ENCODE measurements around the gene PTPN4. TPM values are rescaled to one million over a fixed set of nuclear protein-coding genes. Genes with fewer than 3 reads are reported as not detected.
A peak's percentile ranks its signal among the peaks of the same experiment; 100 is the strongest.

The PTPN4 gene
- total and polyA plus RNA-seq, 10 of the 15 experiments (the other 5 are each of a cell fraction or from before 2014, with no cell fraction given): 5.0 to 29.7 (median 23.7) TPM

DNA sequence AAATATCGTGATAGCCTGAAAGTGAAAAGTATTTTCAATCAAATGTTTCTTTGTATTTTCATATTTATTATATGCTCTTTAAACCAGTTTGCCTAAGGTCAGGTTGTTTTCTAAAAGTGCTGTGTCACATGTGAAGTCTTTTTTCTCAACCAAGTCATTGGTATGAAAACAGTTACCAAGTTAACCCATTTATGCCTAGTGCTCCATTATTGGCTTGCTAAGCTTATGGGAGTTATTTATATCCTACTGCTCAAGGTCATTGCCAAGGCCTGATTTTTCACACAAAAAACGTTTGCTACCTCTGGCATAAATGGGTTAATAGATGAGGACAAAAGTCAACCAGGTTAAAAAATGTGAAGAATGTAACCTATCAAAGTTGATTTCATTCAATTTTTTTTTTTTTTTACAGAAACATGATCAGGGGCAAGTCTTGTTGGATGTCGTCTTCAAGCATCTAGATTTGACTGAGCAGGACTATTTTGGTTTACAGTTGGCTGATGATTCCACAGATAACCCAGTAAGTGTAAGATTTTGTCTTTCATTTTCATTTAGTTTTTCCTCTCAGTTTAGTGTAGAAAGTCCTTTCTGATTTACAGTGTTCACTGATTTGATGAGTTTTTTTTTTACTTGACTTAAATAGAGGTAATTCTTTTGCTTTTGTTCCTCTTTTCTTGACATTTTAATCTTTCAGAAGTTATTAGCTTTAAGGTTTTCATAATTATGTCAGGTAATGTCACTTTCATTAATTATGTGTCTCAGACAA is 102.6 kb downstream of the PTPN4 start (continued):
- TF ChIP-seq EP300 (IDR thresholded peaks at IDR 0.05; ENCODE audit: borderline replicate concordance in 1 of 2, control insufficient read depth in 1 of 2, low read depth in 2 of 2, low read length in 2 of 2) (peak in 1 of 2 experiments; percentile 29; a peak in 1 of 4 replicates), MTA3 (IDR thresholded peaks at IDR 0.05; ENCODE audit: borderline replicate concordance, low read length) (no peak)
- TF ChIP-seq, protein P1, sequence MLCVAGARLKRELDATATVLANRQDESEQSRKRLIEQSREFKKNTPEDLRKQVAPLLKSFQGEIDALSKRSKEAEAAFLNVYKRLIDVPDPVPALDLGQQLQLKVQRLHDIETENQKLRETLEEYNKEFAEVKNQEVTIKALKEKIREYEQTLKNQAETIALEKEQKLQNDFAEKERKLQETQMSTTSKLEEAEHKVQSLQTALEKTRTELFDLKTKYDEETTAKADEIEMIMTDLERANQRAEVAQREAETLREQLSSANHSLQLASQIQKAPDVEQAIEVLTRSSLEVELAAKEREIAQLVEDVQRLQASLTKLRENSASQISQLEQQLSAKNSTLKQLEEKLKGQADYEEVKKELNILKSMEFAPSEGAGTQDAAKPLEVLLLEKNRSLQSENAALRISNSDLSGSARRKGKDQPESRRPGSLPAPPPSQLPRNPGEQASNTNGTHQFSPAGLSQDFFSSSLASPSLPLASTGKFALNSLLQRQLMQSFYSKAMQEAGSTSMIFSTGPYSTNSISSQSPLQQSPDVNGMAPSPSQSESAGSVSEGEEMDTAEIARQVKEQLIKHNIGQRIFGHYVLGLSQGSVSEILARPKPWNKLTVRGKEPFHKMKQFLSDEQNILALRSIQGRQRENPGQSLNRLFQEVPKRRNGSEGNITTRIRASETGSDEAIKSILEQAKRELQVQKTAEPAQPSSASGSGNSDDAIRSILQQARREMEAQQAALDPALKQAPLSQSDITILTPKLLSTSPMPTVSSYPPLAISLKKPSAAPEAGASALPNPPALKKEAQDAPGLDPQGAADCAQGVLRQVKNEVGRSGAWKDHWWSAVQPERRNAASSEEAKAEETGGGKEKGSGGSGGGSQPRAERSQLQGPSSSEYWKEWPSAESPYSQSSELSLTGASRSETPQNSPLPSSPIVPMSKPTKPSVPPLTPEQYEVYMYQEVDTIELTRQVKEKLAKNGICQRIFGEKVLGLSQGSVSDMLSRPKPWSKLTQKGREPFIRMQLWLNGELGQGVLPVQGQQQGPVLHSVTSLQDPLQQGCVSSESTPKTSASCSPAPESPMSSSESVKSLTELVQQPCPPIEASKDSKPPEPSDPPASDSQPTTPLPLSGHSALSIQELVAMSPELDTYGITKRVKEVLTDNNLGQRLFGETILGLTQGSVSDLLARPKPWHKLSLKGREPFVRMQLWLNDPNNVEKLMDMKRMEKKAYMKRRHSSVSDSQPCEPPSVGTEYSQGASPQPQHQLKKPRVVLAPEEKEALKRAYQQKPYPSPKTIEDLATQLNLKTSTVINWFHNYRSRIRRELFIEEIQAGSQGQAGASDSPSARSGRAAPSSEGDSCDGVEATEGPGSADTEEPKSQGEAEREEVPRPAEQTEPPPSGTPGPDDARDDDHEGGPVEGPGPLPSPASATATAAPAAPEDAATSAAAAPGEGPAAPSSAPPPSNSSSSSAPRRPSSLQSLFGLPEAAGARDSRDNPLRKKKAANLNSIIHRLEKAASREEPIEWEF (IDR thresholded peaks at IDR 0.05; ENCODE audit: insufficient replicate concordance, low read depth, low read length): no peak

DNA sequence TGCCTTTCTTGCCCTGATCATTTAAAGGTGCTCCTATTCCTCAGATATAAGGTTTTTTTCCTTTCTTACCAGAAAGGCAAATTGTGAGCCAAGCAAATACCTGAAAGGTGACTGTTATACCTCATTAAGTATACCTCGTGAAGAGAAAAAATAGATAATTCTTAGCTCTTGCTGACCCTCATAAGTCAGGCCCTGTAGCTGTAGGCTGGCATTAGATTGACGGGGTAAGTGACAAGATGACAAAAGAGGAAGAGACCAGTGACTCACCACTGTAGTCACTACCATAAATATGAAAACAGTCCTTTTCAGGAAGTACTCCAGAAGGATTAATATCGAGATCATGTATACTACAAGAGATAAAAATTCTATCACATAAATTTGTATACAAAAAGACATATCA is 104.6 kb downstream of the PTPN4 start:
- H4K20me1 ChIP-seq (ENCODE audit: control insufficient read depth, insufficient read depth): no peaks in the 10 kb centered on the region
- H3K9me3 ChIP-seq (replicated peaks; ENCODE audit: control insufficient read depth, insufficient read depth, low read length): no peaks in the 10 kb centered on the region; the same call in 2 of the 3 replicates
- H3K79me2 ChIP-seq (ENCODE audit: control insufficient read depth, insufficient read depth, low read length): no peaks in the 10 kb centered on the region; the same call in none of the 2 replicates
- no peaks in the 10 kb centered on the region for H3K27me3 ChIP-seq (replicated peaks in 1 of 2; ENCODE audit: control insufficient read depth in 2 of 2, insufficient read depth in 2 of 2, low read length in 1 of 2)
- WGBS (ENCODE audit: insufficient coverage, insufficient replicate concordance, low lambda C conversion rate, missing lambda C conversion rate): 29% methylated on average over 3 of the region's 3 CpGs
- no peak overlapping the region; the same call in 1 of the 2 replicates for H2AFZ ChIP-seq (ENCODE audit: control insufficient read depth, low read depth, low read length)
- ATAC-seq (peak; percentile 75), DNase-seq (ENCODE audit: low read depth, low spot score) (no peak), FAIRE-seq (no peak)
- in situ Hi-C loops (cut with MboI) (no loop called here), intact Hi-C loops (cut with micrococcal nuclease; ENCODE audit: unreplicated experiment) (loop anchor here (10.0 kb wide), 1 partner anchor 150 kb away; the partner anchor contains the start of gene EPB41L5)
- H3K27ac ChIP-seq (ENCODE audit: control insufficient read depth, insufficient read depth): no peak overlapping the region
- ChIA-PET SMC1A (ENCODE audit: uncharacterized antibody, unreplicated experiment) (interaction anchor here (1.0 to 3.3 kb wide), 5 partner anchors 11 to 166 kb away, joined by 3 to 17 read pairs (median 3); no protein-coding TSS in a partner anchor), POLR2A (no interaction called here), CTCF (interaction anchor here (1.5 to 3.0 kb wide), 2 partner anchors 310 to 449 kb away, joined by 4 to 7 read pairs; no protein-coding TSS in a partner anchor), RAD21 (ENCODE audit: unreplicated experiment) (no interaction called here)
- H3K4me2 ChIP-seq (ENCODE audit: control insufficient read depth, insufficient read depth): no peak overlapping the region
- peaks cover 22% of the 10 kb centered on the region; the same call in 1 of the 2 replicates for H3K4me1 ChIP-seq (ENCODE audit: control insufficient read depth, insufficient read depth, low read length)
- no TSS peak for BruUV-seq (replicated peaks)
- H3K36me3 ChIP-seq (ENCODE audit: control insufficient read depth in 2 of 2, insufficient read depth in 2 of 2, low read length in 1 of 2): no peaks in the 10 kb centered on the region
- H3K4me3 ChIP-seq: no peak overlapping the region
- H3K9ac ChIP-seq (ENCODE audit: control insufficient read depth, insufficient read depth, low read length): no peak overlapping the region
- TF ChIP-seq, protein P2, sequence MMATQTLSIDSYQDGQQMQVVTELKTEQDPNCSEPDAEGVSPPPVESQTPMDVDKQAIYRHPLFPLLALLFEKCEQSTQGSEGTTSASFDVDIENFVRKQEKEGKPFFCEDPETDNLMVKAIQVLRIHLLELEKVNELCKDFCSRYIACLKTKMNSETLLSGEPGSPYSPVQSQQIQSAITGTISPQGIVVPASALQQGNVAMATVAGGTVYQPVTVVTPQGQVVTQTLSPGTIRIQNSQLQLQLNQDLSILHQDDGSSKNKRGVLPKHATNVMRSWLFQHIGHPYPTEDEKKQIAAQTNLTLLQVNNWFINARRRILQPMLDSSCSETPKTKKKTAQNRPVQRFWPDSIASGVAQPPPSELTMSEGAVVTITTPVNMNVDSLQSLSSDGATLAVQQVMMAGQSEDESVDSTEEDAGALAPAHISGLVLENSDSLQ (IDR thresholded peaks at IDR 0.05): peak; percentile 64
- TF ChIP-seq CREB1 (IDR thresholded peaks at IDR 0.05; ENCODE audit: low read depth) (peak; percentile 68; the same call in 1 of the 2 replicates), SPI1 (IDR thresholded peaks at IDR 0.05; ENCODE audit: borderline replicate concordance, insufficient read depth, low read depth, low read length) (peak; percentile 64; the same call in 1 of the 2 replicates), ZNF274 (IDR thresholded peaks at IDR 0.05; ENCODE audit: insufficient read depth, insufficient read length) (no peak), CREM (IDR thresholded peaks at IDR 0.05; ENCODE audit: low read depth) (0 out of 2 replicates have a peak, but pooled peaks have one; percentile 9)

Data from GM12878 (cell line).